Measurements from ENCODE around the gene NEK2.
"Not testable (repeated sequence)": the region's sequence is repeated elsewhere in the genome, so short reads cannot be mapped to it uniquely, and the experiment has no call there.

NEK2 gene
- total RNA-seq, result 0.18 to 0.22 reads per million in 2 experiments

- DNase-seq (ENCODE audit: low read depth), result peak; percentile 83
Measured at GRCh38 chr1:211675230-211676105, at the start of gene NEK2. Gene NEK2 (minus strand): TSS chr1:211675621. CDS start chr1:211675479, 142 bp downstream.

- no peak for DNase-seq (ENCODE audit: low read depth)
Measured at GRCh38 chr1:211724687-211725196, 49.3 kb upstream of the NEK2 start.

- no peak for DNase-seq (ENCODE audit: low read depth)
Measured at GRCh38 chr1:211723273-211723672, 47.9 kb upstream of the NEK2 start.

GRCh38 chr1:211722277-211723175 is 47.1 kb upstream of the NEK2 start:
- DNase-seq (ENCODE audit: low read depth), result no peak

GRCh38 chr1:211716555-211716954 is 41.1 kb upstream of the NEK2 start:
- DNase-seq (ENCODE audit: low read depth), result not testable (repeated sequence)

- no peak for DNase-seq (ENCODE audit: low read depth)
Measured at GRCh38 chr1:211715971-211716370, 40.5 kb upstream of the NEK2 start.

GRCh38 chr1:211714154-211714553 is 38.7 kb upstream of the NEK2 start:
- no peak for DNase-seq (ENCODE audit: low read depth)

GRCh38 chr1:211713231-211713630 is 37.8 kb upstream of the NEK2 start:
- DNase-seq (ENCODE audit: low read depth), result no peak

GRCh38 chr1:211711315-211711705 is 35.9 kb upstream of the NEK2 start:
- no peak for DNase-seq (ENCODE audit: low read depth)

- no peak for DNase-seq (ENCODE audit: low read depth)
Measured at GRCh38 chr1:211710566-211711314, 35.3 kb upstream of the NEK2 start.

- DNase-seq (ENCODE audit: low read depth), result no peak
Measured at GRCh38 chr1:211708926-211709325, 33.5 kb upstream of the NEK2 start.

- no peak for DNase-seq (ENCODE audit: low read depth)
Measured at GRCh38 chr1:211708006-211708405, 32.6 kb upstream of the NEK2 start.

GRCh38 chr1:211705467-211706091 is 30.2 kb upstream of the NEK2 start:
- DNase-seq (ENCODE audit: low read depth), result no peak

- no peak for DNase-seq (ENCODE audit: low read depth)
Measured at GRCh38 chr1:211704543-211704942, 29.1 kb upstream of the NEK2 start.

- DNase-seq (ENCODE audit: low read depth), result no peak
Measured at GRCh38 chr1:211703812-211704537, 28.6 kb upstream of the NEK2 start.

- DNase-seq (ENCODE audit: low read depth), result no peak
Measured at GRCh38 chr1:211701733-211702132, 26.3 kb upstream of the NEK2 start.

- no peak for DNase-seq (ENCODE audit: low read depth)
Measured at GRCh38 chr1:211699059-211699458, 23.6 kb upstream of the NEK2 start.

GRCh38 chr1:211698161-211699026 is 23.0 kb upstream of the NEK2 start:
- DNase-seq (ENCODE audit: low read depth), result peak; percentile 63

- DNase-seq (ENCODE audit: low read depth), result no peak
Measured at GRCh38 chr1:211697356-211697755, 21.9 kb upstream of the NEK2 start.

Data from T follicular helper cell (primary cell).